Natural killer cell treated with Interleukin-12 subunit alpha and Interleukin-12 subunit beta and Interleukin-15 and Interleukin-18, amount 100 ng/mL, for 72 hours (primary cell): ENCODE results near the gene SUGT1. TPM values are rescaled to one million over a fixed set of nuclear protein-coding genes. Genes with fewer than 3 reads are reported as not detected.
"Not testable (repeated sequence)": the region's sequence is repeated elsewhere in the genome, so short reads cannot be mapped to it uniquely, and the experiment has no call there.

Experiments used
- ATAC-seq, 2 donors: fragments of 150-1000 bp; cut with Tn5 transposase in 1 of 2; sonication (Bioruptor Pico), chemical (Tn5 transposase) in 1 of 2; 2 replicates each; pipeline ENCODE4 v1.10.0; 2021
- DNase-seq: peaks from one replicate; pipeline ENCODE4 v3.0.0; 2022; ENCODE audit warnings: low spot score
- H3K27ac Mint-ChIP-seq, 2 donors: 1 replicate in 1 of 2; 2 replicates in 1 of 2; pipeline ENCODE4 v1.8.0; 2022; ENCODE audit warnings: mixed read lengths in 2 of 2, mild to moderate bottlenecking in 1 of 2, moderate library complexity in 1 of 2
- H3K27me3 Mint-ChIP-seq, 2 donors: 1 replicate in 1 of 2; 2 replicates in 1 of 2; pipeline ENCODE4 v1.8.0; 2022; ENCODE audit warnings: mixed read lengths in 2 of 2
- H3K36me3 Mint-ChIP-seq: one replicate; pipeline ENCODE4 v1.8.0; 2022; ENCODE audit warnings: mixed read lengths
- H3K4me1 Mint-ChIP-seq, 2 donors: 1 replicate in 1 of 2; 2 replicates in 1 of 2; pipeline ENCODE4 v1.8.0; 2022; ENCODE audit warnings: low read depth in 2 of 2, mixed read lengths in 2 of 2, mild to moderate bottlenecking in 1 of 2
- H3K4me3 Mint-ChIP-seq: one replicate; pipeline ENCODE4 v1.8.0; 2022; ENCODE audit warnings: mixed read lengths
- H3K9me3 Mint-ChIP-seq: 2 replicates; pipeline ENCODE4 v1.8.0; 2022; ENCODE audit warnings: mixed read lengths
- total RNA-seq, 2 donors: library from RNA; stranded (reverse); gene quantifications; one replicate each; pipeline ENCODE4 v1.2.3, GENCODE V29; 2022

SUGT1 gene
- total RNA-seq, result 10 to 100 TPM; 49.0 to 58.1 TPM

- DNase-seq (peak; percentile 98), ATAC-seq (peak; percentile 99)
- Mint-ChIP-seq H3K4me1 (peaks cover 9 to 10% of the 10 kb centered on the region in 2 donors), H3K27me3 (no peaks in the 10 kb centered on the region), H3K36me3 (no peaks in the 10 kb centered on the region), H3K9me3 (no peaks in the 10 kb centered on the region), H3K4me3 (no peak within 1 kb of the TSS), H3K27ac (no peak within 1 kb of the TSS)
Observed at GRCh38 chr13:52652196-52652979, at the start of gene SUGT1. TSS of gene SUGT1 (plus strand) at chr13:52652836. CDS start at chr13:52652921, 85 bp downstream.

GRCh38 chr13:52603316-52603715, 49.3 kb upstream of the SUGT1 start:
- H3K27me3 Mint-ChIP-seq, result peaks cover 11 to 16% of the 10 kb centered on the region in 2 donors
- not testable (repeated sequence) for H3K36me3 Mint-ChIP-seq, H3K27ac Mint-ChIP-seq, H3K9me3 Mint-ChIP-seq, H3K4me3 Mint-ChIP-seq, DNase-seq, H3K4me1 Mint-ChIP-seq, ATAC-seq

GRCh38 chr13:52606126-52606525, 46.5 kb upstream of the SUGT1 start:
- not testable (repeated sequence) for H3K4me3 Mint-ChIP-seq, H3K27ac Mint-ChIP-seq, DNase-seq, H3K36me3 Mint-ChIP-seq, ATAC-seq, H3K4me1 Mint-ChIP-seq, H3K9me3 Mint-ChIP-seq
- H3K27me3 Mint-ChIP-seq, result peaks cover 0 to 13% of the 10 kb centered on the region in 2 donors

- not testable (repeated sequence) for H3K4me1 Mint-ChIP-seq, H3K9me3 Mint-ChIP-seq, H3K4me3 Mint-ChIP-seq, H3K36me3 Mint-ChIP-seq, DNase-seq, H3K27ac Mint-ChIP-seq, ATAC-seq
- H3K27me3 Mint-ChIP-seq, result peaks cover 0 to 13% of the 10 kb centered on the region in 2 donors
Observed at GRCh38 chr13:52606795-52607194, 45.8 kb upstream of the SUGT1 start.

GRCh38 chr13:52608184-52608583, 44.5 kb upstream of the SUGT1 start:
- not testable (repeated sequence) for H3K4me3 Mint-ChIP-seq, H3K27me3 Mint-ChIP-seq

GRCh38 chr13:52609013-52609606, 43.5 kb upstream of the SUGT1 start:
- not testable (repeated sequence) for DNase-seq, H3K4me3 Mint-ChIP-seq, H3K9me3 Mint-ChIP-seq, ATAC-seq, H3K36me3 Mint-ChIP-seq, H3K4me1 Mint-ChIP-seq
- Mint-ChIP-seq H3K27ac (peak overlapping the region in 1 of 2 donors; percentile 8), H3K27me3 (peaks cover 5 to 12% of the 10 kb centered on the region in 2 donors)

More at GRCh38 chr13:52608184-52608583, 44.5 kb upstream of the SUGT1 start:
- not testable (repeated sequence) for H3K36me3 Mint-ChIP-seq, H3K9me3 Mint-ChIP-seq, H3K27ac Mint-ChIP-seq, DNase-seq, H3K4me1 Mint-ChIP-seq, ATAC-seq

- H3K9me3 Mint-ChIP-seq, ATAC-seq, DNase-seq, H3K4me3 Mint-ChIP-seq, H3K36me3 Mint-ChIP-seq, H3K4me1 Mint-ChIP-seq, H3K27ac Mint-ChIP-seq: not testable (repeated sequence)
- H3K27me3 Mint-ChIP-seq, result peaks cover 5 to 12% of the 10 kb centered on the region in 2 donors
Observed at GRCh38 chr13:52610158-52610557, 42.5 kb upstream of the SUGT1 start.

GRCh38 chr13:52615134-52615801, 37.4 kb upstream of the SUGT1 start:
- Mint-ChIP-seq H3K36me3 (no peaks in the 10 kb centered on the region), H3K4me3 (peak overlapping the region; percentile 60), H3K4me1 (peaks cover 17% of the 10 kb centered on the region in 2 donors), H3K27ac (peak overlapping the region in 1 of 2 donors; percentile 57), H3K27me3 (peaks cover 5 to 6% of the 10 kb centered on the region in 2 donors), H3K9me3 (no peaks in the 10 kb centered on the region)
- no peak for ATAC-seq
- DNase-seq, result no peak

GRCh38 chr13:52615812-52616211, 36.8 kb upstream of the SUGT1 start:
- Mint-ChIP-seq H3K9me3 (no peaks in the 10 kb centered on the region), H3K27me3 (peaks cover 5 to 6% of the 10 kb centered on the region in 2 donors), H3K4me3 (peak overlapping the region; percentile 98), H3K36me3 (no peaks in the 10 kb centered on the region), H3K4me1 (peaks cover 17% of the 10 kb centered on the region in 2 donors), H3K27ac (peak overlapping the region; percentile 72 to 93)
- no peak for DNase-seq
- no peak for ATAC-seq

GRCh38 chr13:52617070-52618060, 35.3 kb upstream of the SUGT1 start:
- Mint-ChIP-seq H3K9me3 (no peaks in the 10 kb centered on the region), H3K27me3 (peaks cover 5 to 6% of the 10 kb centered on the region in 2 donors), H3K4me1 (peaks cover 17% of the 10 kb centered on the region in 2 donors), H3K36me3 (no peaks in the 10 kb centered on the region), H3K27ac (peak overlapping the region; percentile 72 to 93), H3K4me3 (peak overlapping the region; percentile 98)
- peak; percentile 98 for ATAC-seq
- peak; percentile 88 for DNase-seq

- H3K36me3 Mint-ChIP-seq, H3K9me3 Mint-ChIP-seq, H3K4me3 Mint-ChIP-seq, H3K4me1 Mint-ChIP-seq, H3K27ac Mint-ChIP-seq, DNase-seq, H3K27me3 Mint-ChIP-seq, ATAC-seq: not testable (repeated sequence)
Observed at GRCh38 chr13:52631083-52631690, 21.4 kb upstream of the SUGT1 start.

GRCh38 chr13:52638666-52639328, 13.8 kb upstream of the SUGT1 start:
- Mint-ChIP-seq H3K27ac (no peak overlapping the region), H3K4me3 (no peak overlapping the region), H3K4me1 (peaks cover 6 to 10% of the 10 kb centered on the region in 2 donors), H3K27me3 (no peaks in the 10 kb centered on the region), H3K9me3 (no peaks in the 10 kb centered on the region), H3K36me3 (peaks cover 26% of the 10 kb centered on the region)
- ATAC-seq, result no peak
- DNase-seq, result no peak
